NCI-H748 treated with DMSO at 0.1 percent for 48 hours (cell line): Measurements from ENCODE around the gene ROBO1.

Experiments used
- DNase-seq: peaks from one replicate; lab custom pipeline; 2025; lab: John Stamatoyannopoulos, UW

Gene ROBO1

DNA sequence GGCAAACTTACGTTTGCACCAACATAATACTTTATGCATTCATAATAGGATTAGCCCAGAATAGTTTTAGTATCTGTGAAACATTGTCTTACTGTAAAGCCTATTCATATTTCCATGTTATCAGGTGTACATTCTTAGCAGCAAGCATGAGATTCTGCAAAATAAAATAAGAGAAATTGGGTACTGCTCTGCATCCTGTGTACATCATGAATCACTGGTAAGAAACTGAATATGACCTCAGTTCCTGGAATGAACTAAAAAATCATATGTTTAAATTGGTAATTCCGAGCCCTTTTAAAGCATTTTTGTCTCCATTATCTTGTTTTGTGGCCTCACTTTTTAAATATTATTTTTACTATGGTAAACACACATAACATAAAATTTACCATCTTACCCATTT lies 605.1 kb downstream of the ROBO1 start:
- DNase-seq: no peak

DNA sequence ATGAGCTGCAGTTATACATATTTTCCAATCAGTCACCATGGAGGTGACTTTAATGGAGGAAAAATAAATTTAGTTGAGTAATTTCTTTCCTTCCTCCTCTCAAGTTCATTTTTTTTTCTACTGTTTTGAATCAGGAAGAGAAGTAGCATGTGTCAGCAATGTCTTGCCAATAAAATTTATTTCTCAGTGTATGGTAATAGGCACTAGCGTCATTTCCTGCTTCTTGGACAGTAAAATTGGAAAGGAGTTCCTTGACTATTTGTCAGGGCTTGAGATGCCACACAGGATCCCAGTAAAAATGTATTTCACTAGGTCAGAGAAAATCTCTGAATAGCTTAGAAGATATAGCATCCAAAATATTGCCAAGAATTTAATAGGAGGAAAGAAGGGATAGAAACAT lies 605.9 kb downstream of the ROBO1 start:
- no peak for DNase-seq

- no peak for DNase-seq
Measured at GRCh38 chr3:79160421-79160820, 607.4 kb downstream of the ROBO1 start.

DNA sequence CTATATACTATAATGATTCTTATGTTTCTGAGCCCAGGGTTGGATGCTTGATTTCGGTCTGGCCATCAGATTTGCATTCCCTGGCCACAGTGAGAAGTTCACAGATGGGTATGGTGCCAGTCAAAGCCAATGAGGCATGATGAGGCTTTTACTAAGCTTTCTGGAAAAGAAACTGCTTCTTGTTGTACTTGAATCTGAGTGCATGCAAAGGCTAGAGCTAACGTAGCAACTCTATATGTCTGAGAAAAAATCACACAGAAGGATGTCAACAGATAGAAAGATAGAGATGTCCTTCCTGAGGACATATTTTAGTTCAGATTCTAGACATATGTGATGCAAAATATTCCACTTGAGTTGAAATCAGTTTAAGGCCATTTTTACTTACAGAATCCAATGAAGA lies 608.1 kb downstream of the ROBO1 start:
- no peak for DNase-seq

DNA sequence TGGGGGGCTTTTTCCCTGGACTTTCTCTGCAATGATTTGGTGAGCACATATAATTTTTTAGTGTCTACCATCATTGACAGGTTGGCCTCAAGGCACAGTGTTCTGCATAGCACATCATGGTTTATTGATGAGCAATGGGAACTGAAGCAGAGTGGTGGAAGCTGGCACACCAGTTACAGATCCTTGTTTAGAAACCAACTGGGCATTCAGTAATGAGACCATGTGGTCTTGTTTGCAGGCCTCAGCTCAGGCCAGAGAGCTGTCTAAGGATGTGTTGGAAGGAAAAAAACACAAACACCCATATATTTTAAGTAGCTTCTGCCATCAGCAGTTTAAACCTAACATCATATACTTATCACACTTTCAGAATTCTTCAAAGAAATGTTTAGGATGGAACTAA lies 610.6 kb downstream of the ROBO1 start:
- DNase-seq: no peak

DNA sequence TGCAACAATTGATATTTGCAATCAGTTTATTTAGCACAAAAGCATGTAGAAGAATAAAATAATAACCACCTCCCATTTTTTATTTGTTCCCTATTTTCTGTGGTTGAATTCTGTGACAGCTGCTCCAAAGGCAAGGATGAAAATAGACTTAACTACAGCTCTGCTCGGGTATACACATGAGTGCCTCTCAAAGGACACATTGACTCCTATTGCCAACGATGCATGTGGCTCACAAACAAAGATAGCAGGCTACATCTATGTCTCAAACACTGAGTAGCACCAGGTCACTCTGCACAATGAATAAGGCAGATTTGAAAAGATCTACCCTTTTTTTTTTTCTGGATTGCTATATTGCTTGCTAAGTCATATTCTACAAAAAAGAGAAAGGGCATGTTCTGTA lies 612.9 kb downstream of the ROBO1 start:
- no peak for DNase-seq

GRCh38 chr3:79148786-79149185 lies 619.0 kb downstream of the ROBO1 start:
- no peak for DNase-seq

DNA sequence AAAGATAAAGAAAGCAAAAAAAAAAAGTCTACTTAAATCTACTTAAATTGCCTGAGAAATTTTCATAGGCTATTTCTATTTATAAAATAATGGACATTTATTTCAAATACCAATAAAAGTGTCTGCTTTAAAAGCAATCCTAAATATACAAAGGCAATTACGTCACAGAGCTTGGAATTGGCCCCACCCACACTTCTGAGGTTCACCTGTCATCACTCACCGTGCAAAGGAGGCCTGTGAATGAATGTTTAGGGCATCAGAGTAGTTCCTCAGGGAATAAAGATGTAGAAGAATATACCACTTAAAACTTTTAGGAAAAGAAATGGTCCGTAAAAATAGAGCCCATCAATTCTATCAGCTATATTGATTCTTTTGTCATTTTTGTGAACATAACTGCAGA lies 621.8 kb downstream of the ROBO1 start:
- DNase-seq: no peak

- no peak for DNase-seq
Measured at GRCh38 chr3:79140708-79141107, 627.1 kb downstream of the ROBO1 start.

DNA sequence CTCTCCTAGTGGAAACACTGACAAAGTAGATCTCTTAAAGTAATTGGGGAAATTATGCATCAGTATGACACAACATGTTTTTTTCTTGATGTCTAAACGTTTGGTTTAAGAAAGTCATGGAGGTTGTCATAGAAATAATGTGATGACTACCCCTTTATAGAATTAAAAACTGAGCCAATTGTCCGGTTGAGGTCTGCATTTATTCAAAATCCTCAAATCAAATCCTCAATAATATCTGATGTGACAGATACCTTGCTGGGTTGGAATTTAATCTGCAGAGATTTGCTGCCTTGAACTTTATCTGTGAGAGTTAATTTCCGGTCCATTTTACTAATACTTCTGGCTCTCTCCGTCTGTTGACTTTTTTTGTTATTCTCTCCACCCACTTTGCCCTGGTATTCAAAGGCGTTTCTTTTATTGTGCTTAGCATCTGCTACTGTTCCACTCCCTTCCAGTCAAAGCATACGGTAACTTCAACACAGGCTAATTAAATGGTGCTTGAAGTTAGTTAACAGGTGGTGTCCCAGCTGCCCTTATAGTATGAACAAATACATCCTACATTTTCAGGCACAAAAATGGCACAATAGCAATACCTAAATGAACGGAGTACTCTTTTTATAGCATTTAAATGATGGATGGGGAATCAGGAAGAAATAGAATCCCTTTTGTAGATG lies 628.3 kb downstream of the ROBO1 start:
- DNase-seq: peak; percentile 24

GRCh38 chr3:79125313-79125984 lies 642.3 kb downstream of the ROBO1 start:
- no peak for DNase-seq

GRCh38 chr3:79115458-79115857 lies 652.3 kb downstream of the ROBO1 start:
- DNase-seq: no peak

DNA sequence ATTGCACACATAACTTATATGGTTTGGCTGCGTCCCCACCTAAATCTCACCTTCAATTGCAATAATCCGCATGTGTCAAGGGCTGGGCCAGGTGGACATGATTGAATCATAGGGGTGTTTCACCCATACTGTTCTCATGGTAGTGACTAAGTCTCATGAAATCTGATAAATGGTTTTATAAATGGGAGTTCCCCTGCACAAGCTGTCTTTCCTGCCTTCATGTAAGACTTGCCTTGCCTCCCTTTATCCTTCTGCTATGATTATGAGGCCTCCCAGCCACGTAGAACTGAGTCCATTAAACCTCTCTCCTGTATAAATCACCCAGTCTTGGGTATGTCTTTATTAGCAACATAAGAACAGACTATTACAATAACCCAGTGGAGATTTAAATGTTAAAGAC lies 653.9 kb downstream of the ROBO1 start:
- no peak for DNase-seq

GRCh38 chr3:79111375-79112052 lies 656.3 kb downstream of the ROBO1 start:
- DNase-seq: no peak

- DNase-seq: no peak
Measured at GRCh38 chr3:79109754-79110153, 658.0 kb downstream of the ROBO1 start.

GRCh38 chr3:79103307-79103706 lies 664.5 kb downstream of the ROBO1 start:
- DNase-seq: no peak

DNA sequence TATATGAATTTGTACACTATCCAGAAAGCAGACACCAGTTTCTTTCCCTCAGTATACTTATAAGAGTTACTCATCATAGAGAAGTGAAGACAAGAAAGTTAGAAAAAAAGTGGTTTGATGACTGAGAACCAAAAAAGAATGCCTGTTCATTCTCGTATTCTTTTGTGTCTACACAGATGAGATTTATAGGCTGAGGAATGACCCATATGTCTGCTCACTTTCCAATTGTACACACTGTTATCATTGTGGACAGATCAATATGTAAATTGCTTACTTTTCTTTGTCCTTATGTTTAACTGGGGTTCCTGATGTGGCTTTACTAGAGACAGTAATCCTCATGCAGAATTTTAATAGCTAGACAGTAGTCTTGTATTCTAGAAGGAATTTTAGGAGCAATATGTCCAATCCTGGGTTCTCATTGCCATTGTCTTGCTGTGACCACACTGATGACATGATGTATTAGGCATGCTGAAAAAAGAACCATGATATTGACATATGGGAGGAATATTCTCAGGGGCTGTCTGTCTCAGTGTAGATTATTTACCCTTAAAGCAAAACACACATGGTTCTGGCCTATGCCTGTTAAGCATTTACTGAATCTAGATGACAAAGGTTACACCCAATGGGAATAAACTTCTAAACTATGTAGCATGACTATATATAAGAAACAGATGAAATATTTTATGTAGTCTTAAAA lies 669.7 kb downstream of the ROBO1 start:
- DNase-seq: no peak

- DNase-seq: no peak
Measured at GRCh38 chr3:79094654-79095053, 673.1 kb downstream of the ROBO1 start.

GRCh38 chr3:79086514-79086913 lies 681.3 kb downstream of the ROBO1 start:
- peak; percentile 29 for DNase-seq

DNA sequence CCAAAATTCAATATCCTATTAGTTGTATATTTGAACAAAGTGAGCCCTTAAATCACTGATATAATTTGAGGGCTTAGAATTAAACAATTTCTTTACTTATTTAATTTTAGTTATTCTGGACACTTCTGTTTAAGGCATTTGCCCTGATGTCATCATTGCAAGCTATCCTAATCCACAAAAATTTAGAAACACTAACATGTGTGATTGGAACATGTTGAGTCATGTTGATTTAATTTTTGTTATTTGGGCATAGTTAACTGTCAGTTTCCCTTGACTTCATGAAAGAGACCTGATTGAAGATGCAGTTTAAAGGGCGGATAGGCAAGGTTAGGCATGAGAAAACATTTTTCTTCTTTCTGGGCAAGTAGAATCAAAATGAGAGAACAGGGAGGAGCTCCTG lies 682.6 kb downstream of the ROBO1 start:
- DNase-seq: no peak

DNA sequence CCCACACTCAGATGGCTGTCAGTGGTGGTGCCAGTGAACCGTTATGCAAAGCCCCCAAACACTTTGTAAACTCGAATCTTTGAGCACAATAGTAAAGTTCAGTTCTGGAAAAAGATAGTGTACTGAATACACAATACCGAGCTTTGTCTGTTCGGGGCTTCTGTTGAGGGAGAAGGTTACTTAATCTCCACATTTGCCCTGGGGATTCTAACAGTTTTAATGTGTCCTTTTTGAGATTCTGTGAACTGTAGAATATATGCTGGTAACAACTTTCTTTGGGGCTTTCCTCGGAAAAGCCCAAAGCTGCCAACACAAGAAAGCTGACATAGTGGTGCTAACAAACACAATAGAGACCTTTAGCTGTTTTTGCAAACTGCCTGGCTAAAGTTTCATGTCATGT lies 686.5 kb downstream of the ROBO1 start:
- no peak for DNase-seq

DNA sequence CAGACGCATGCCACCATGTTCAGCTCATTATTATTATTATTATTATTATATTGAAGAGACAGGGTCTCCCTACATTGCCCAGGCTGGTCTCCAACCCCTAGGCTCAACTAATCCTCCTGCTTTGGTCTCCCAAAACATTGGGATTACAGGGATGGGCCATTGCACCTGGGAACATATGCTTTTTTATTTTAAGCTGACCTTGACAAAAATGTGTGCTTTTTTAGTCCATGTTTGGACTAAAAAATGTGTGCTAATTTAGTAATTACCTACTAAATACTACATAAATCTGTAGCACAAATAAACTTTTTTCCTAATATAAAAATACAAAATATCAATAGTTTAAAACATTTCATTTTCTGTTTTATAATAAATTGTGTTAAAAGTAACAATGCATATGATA lies 693.2 kb downstream of the ROBO1 start:
- DNase-seq: no peak

DNA sequence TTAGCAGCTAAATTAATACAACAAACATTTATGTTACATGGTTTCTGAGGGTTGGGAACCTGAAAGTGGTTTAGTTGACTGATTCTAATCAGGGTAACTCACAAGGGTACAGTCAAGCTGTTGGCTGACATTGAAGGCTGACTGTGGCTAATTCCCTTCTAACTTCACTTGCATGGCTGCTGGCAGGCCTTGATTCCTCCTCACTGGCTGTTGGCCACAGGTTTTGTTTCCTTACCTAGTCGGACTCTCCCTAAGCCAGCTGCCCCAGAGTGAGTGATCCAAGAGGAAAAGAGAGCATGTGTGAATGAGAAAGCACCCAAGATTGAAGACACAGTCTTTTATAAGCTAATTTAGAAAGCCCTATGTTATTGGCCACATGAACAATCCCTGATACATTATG lies 700.1 kb downstream of the ROBO1 start:
- no peak for DNase-seq
